Subcutaneous adipose tissue (tissue), 4 donors: Measurements from ENCODE around the gene AP3D1. TPM values are rescaled to one million over a fixed set of nuclear protein-coding genes. Genes with fewer than 3 reads are reported as not detected.

ENCODE experiments used
- CTCF ChIP-seq: fragments of 450-650 bp; IDR thresholded peaks from one replicate; pipeline ENCODE4 v1.5.1; 2016; ENCODE audit warnings: low read depth, mild to moderate bottlenecking, control low read depth, antibody characterized with exemption, moderate library complexity
- total RNA-seq, 4 donors: library from RNA; depleted of rRNA; stranded (reverse); fragments of >200 nt; gene quantifications; one replicate each; pipeline ENCODE4 v1.1.0, GENCODE V29; 2016

The AP3D1 gene
- total RNA-seq, 4 donors from 2014 or later = 46.6 to 94.0 (median 57.5) TPM

GRCh38 chr19:2170219-2170618, 18.9 kb upstream of the AP3D1 start:
- TF ChIP-seq CTCF = no peak

- no peak for TF ChIP-seq CTCF
These were observed 17.5 kb upstream of the AP3D1 start for GRCh38 chr19:2168619-2169424.

GRCh38 chr19:2167896-2168618, 16.7 kb upstream of the AP3D1 start:
- TF ChIP-seq CTCF = no peak

- no peak for TF ChIP-seq CTCF
These were observed 15.7 kb upstream of the AP3D1 start for GRCh38 chr19:2166741-2167738.

- no peak for TF ChIP-seq CTCF
These were observed 12.9 kb upstream of the AP3D1 start for GRCh38 chr19:2164020-2164998.

GRCh38 chr19:2160379-2160778, 9.0 kb upstream of the AP3D1 start:
- TF ChIP-seq CTCF = no peak
